ENCODE measurements around the gene ADAMTSL3.

GRCh38 chr15:83653288-83653638, 660 bp upstream of the ADAMTSL3 start:
- no peak for TF ChIP-seq REST (IDR thresholded peaks at IDR 0.05; ENCODE audit: insufficient read depth in 1 of 2, low read depth in 2 of 2, low read length in 2 of 2)
- TF ChIP-seq POLR2AphosphoS5 (IDR thresholded peaks at IDR 0.05; ENCODE audit: low read depth, low read length), result no peak
- no peak for TF ChIP-seq SIN3A (IDR thresholded peaks at IDR 0.05; ENCODE audit: borderline replicate concordance, insufficient read depth, low read length)

Measured in PFSK-1 (cell line).